ENCODE data around the gene HTR7. TPM values are rescaled to one million over a fixed set of nuclear protein-coding genes. Genes with fewer than 3 reads are reported as not detected.

Gene HTR7
- total and polyA plus RNA-seq, 2 of the 8 experiments (the other 6 are each of a cell fraction or from before 2014, with no cell fraction given) = 22.9 to 24.6 TPM

GRCh38 chr10:90701428-90701827 lies 156.4 kb downstream of the HTR7 start (continued):
- no peak for TF ChIP-seq CHD7 (IDR thresholded peaks at IDR 0.05; ENCODE audit: insufficient replicate concordance, low read length)
- no peak for TF ChIP-seq PHF8 (conservative IDR thresholded peaks at IDR 0.05; ENCODE audit: low read depth, low read length)
- no peak for TF ChIP-seq ATF3 (IDR thresholded peaks at IDR 0.05; ENCODE audit: insufficient read depth, low read depth, low read length)
- TF ChIP-seq SP4 (IDR thresholded peaks at IDR 0.05; ENCODE audit: low read length) = no peak
- TF ChIP-seq CEBPB (IDR thresholded peaks at IDR 0.05; ENCODE audit: low read depth, low read length) = no peak
- no peak for TF ChIP-seq YY1 (IDR thresholded peaks at IDR 0.05; ENCODE audit: low read depth, low read length)
- no peak for TF ChIP-seq TCF12 (IDR thresholded peaks at IDR 0.05; ENCODE audit: low read depth, low read length)
- no peak for TF ChIP-seq TEAD4 (IDR thresholded peaks at IDR 0.05; ENCODE audit: low read depth, low read length)
- no peak for TF ChIP-seq BCL11A (IDR thresholded peaks at IDR 0.05; ENCODE audit: low read depth in 2 of 2, low read length in 2 of 2)
- TF ChIP-seq ATF2 (IDR thresholded peaks at IDR 0.05; ENCODE audit: low read length) = no peak
